Upper lobe of right lung (tissue), 1 donor: ENCODE data around the gene ERMARD. TPM values are rescaled to one million over a fixed set of nuclear protein-coding genes. Genes with fewer than 3 reads are reported as not detected.

Source experiments
- ATAC-seq: fragments of 200-7000 bp; cut with Tn5 transposase; one replicate; pipeline ENCODE4 v1.9.1; 2020; ENCODE audit warnings: mild to moderate bottlenecking, moderate library complexity
- DNase-seq: peaks from one replicate; pipeline ENCODE4 v3.0.0-alpha.2; 2020
- H3K27ac ChIP-seq: fragments of 200-600 bp; one replicate; pipeline ENCODE4 v1.8.0; 2022
- H3K27me3 ChIP-seq: fragments of 200-600 bp; one replicate; pipeline ENCODE4 v1.8.0; 2022; ENCODE audit warnings: mild to moderate bottlenecking
- H3K36me3 ChIP-seq: fragments of 200-600 bp; one replicate; pipeline ENCODE4 v1.8.0; 2022
- H3K4me1 ChIP-seq: fragments of 200-600 bp; one replicate; pipeline ENCODE4 v1.8.0; 2022
- H3K4me3 ChIP-seq: fragments of 200-600 bp; one replicate; pipeline ENCODE4 v1.8.0; 2022; ENCODE audit warnings: mild to moderate bottlenecking
- H3K9me3 ChIP-seq: fragments of 200-600 bp; one replicate; pipeline ENCODE4 v1.8.0; 2022
- CTCF ChIP-seq: fragments of 200-600 bp; IDR thresholded peaks from one replicate; pipeline ENCODE4 v1.8.0; 2022; ENCODE audit warnings: antibody characterized with exemption
- intact Hi-C: fragments of 100-400 bp; cut with DNase I; formaldehyde crosslinking; loops from one replicate; pipeline ENCODE4 v1.11.0; 2022
- total RNA-seq: library from RNA; stranded (reverse); fragmentation: NEBNext Ultra II Directional; extraction: Animal tissue kit (Norgen Biotek cat#: 25700); gene quantifications from one replicate; pipeline ENCODE4 v1.2.1, GENCODE V29; 2021
- donor health status: DM: no; HTN: yes; CAD: no; lungs with severe emphysema.

Gene ERMARD
- total RNA-seq, 1 donor from 2014 or later: 25.6 TPM

- Histone ChIP-seq H3K27me3 (no peaks in the 10 kb centered on the region), H3K36me3 (no peaks in the 10 kb centered on the region), H3K27ac (peak overlapping the region; percentile 85), H3K9me3 (no peaks in the 10 kb centered on the region), H3K4me3 (peak overlapping the region; percentile 71), H3K4me1 (peaks cover 16% of the 10 kb centered on the region)
- ATAC-seq (peak; percentile 56), DNase-seq (peak; percentile 77)
- intact Hi-C loops: no loop called here
- no peak for TF ChIP-seq CTCF
These were observed 28.8 kb upstream of the ERMARD start for GRCh38 chr6:169722362-169723199.

GRCh38 chr6:169723200-169723909 lies 28.1 kb upstream of the ERMARD start:
- TF ChIP-seq CTCF: no peak
- intact Hi-C loops: no loop called here

DNA sequence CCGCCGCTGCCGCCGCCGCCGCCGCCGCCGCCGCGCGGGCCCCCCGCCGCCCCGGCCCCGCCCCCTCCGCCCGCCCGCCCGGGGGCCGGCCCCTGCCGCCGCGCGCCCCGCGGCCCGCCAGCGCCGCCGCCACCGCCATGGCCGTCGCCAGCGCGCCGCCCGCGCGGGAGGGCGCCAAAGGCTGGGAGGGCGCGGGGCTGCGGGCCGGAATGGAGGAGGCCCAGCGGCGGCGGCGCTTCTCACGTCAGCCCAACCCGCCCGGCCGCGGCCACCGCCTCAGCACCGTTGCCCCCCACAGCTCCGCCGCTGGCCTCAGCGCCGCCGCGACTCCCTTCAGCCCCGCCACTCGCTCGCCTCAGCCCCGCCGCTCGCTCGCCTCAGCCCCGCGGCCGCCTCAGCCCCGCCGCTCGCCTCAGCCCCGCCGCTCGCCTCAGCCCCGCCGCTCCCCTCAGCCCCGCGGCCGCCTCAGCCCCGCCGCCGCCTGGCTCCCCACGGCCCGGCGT lies 27.4 kb upstream of the ERMARD start:
- DNase-seq (peak; percentile 73), ATAC-seq (peak; percentile 52)
- intact Hi-C loops: no loop called here

More at GRCh38 chr6:169723200-169723909, 28.1 kb upstream of the ERMARD start:
- peak overlapping the region; percentile 71 for H3K4me3 ChIP-seq
- DNase-seq (peak; percentile 91), ATAC-seq (peak; percentile 74)
- H3K27me3 ChIP-seq: no peaks in the 10 kb centered on the region
- H3K4me1 ChIP-seq: peaks cover 16% of the 10 kb centered on the region
- no peaks in the 10 kb centered on the region for H3K9me3 ChIP-seq
- H3K27ac ChIP-seq: peak overlapping the region; percentile 85
- H3K36me3 ChIP-seq: no peaks in the 10 kb centered on the region

DNA sequence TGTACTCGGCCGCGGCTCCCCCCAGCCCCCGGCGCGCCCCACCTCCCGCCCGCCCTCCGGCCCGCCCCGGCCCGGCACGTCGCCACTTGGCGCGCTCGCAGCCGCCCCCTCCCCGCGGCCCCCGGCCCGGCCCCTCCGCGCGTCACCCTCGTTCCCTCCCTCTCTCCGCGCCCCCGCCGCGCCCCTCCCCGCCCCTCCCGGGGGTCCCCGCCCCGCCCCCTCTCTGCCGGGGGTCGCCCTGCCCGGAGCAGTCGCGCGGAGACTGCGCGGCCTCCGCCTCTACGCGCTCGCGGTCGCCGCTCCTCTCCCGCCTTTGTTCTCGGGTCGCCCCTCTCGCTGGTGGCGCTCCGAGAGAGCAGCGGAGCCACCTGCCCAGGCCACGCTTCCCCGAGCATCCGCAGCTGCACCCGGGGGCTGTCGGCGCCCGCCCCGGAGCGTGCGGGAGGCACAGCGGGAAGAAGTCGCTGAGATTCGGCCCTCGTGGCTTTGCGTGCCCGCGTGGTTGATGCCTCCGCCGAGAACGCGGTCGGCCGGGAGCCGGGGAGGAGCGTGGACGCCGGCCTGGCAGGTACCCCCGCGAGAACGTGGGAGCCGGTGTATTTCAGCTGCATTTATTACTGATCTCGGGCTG lies 26.8 kb upstream of the ERMARD start, which contains the start of gene PHF10:
TSS of gene PHF10 (minus strand) at position 7 of the 631 bp plus-strand sequence. CDS start 569 bp downstream, outside the sequence.
- intact Hi-C loops: no loop called here

More for the DNA sequence above, 27.4 kb upstream of the ERMARD start:
- Histone ChIP-seq H3K9me3 (no peaks in the 10 kb centered on the region), H3K36me3 (no peaks in the 10 kb centered on the region), H3K27ac (no peak overlapping the region), H3K27me3 (no peaks in the 10 kb centered on the region), H3K4me3 (peak overlapping the region; percentile 32), H3K4me1 (peaks cover 16% of the 10 kb centered on the region)
- TF ChIP-seq CTCF: no peak

More for the DNA sequence above, 26.8 kb upstream of the ERMARD start, which contains the start of gene PHF10:
- DNase-seq (peak; percentile 83), ATAC-seq (peak; percentile 74)
- Histone ChIP-seq H3K9me3 (no peaks in the 10 kb centered on the region), H3K36me3 (no peaks in the 10 kb centered on the region), H3K4me1 (peaks cover 16% of the 10 kb centered on the region), H3K27ac (peak within 1 kb of the TSS; percentile 90), H3K27me3 (no peaks in the 10 kb centered on the region), H3K4me3 (peak within 1 kb of the TSS; percentile 71)
- no peak for TF ChIP-seq CTCF
